ENCODE measurements around the gene CENPP.

The CENPP gene

DNA sequence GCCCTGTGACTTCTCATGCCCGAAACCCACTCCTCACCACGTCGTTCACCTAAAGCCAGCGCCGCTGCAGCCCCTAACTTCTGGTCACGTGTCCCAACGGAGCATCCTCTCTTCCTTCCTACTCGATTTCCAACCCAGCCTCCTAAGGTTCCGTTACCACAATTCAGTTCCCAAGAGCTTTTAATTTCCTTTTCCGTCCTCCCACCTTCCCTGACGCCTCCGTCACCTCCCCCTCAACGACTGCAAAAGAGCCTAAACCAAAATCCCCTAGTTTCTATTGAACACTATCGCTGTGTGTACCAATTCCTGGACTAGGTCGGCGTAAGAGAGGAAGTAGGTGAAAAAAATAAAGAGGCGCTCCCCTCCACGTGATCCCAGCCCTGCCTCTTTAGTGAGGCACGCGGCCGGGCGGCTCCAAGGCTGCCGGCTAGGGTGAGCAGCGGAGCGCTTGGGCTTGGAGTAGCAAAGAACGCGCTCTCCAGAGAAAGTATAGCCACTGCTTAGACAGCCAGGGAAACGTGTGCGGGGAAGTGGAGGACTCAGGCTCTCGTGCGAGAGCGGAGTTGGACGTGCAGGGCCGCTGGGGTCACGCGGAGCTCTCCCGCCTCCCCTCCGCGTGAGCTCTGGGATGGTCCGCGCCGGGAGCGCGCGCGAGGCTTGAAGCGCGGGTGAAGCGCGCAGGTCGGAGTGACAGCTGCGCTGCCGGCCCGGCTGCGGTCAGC, at the start of gene CENPP, which contains the start of gene NOL8:
Gene CENPP (plus strand): TSS at position 685 of the 722 bp plus-strand sequence.
Gene NOL8 (minus strand): TSS at position 82 of the 722 bp plus-strand sequence. CDS start 1,189 bp downstream, outside the sequence.
- DNase-seq = peak; percentile 82 to 95 (median 91)
- intact Hi-C loops (cut with DNase I) = no loop called here

- intact Hi-C loops (cut with DNase I) = no loop called here
- no peak for DNase-seq
Measured at GRCh38 chr9:92276331-92277032, 49.3 kb upstream of the CENPP start.

GRCh38 chr9:92278110-92278509, 47.6 kb upstream of the CENPP start:
- intact Hi-C loops (cut with DNase I) = no loop called here
- no peak for DNase-seq

DNA sequence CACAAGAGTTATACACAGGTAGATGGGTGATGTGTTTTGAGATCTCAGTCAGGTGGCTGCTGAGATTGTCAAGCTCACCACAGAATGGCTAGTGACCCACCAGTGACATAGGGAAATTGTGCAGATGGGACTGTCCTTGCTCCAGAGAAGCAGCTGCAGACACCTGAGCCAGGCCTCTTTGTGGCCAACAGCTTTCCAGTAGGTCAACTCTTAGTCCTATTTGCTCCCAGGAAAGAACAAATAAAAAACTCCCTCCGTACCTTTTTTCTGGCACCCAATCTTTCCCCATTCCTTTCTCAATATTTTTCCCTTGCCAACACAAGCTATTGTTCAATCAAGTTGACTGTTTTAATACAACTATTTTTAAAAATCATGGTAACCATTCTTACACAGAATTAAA, 46.5 kb upstream of the CENPP start:
- DNase-seq = no peak
- intact Hi-C loops (cut with DNase I) = no loop called here

GRCh38 chr9:92289708-92290390, 35.9 kb upstream of the CENPP start:
- intact Hi-C loops (cut with DNase I) = no loop called here
- DNase-seq = no peak

- intact Hi-C loops (cut with DNase I) = no loop called here
- DNase-seq = no peak
Measured at GRCh38 chr9:92290785-92291429, 34.8 kb upstream of the CENPP start.

- DNase-seq = no peak
- intact Hi-C loops (cut with DNase I) = no loop called here
Measured at GRCh38 chr9:92291577-92291976, 34.2 kb upstream of the CENPP start.

DNA sequence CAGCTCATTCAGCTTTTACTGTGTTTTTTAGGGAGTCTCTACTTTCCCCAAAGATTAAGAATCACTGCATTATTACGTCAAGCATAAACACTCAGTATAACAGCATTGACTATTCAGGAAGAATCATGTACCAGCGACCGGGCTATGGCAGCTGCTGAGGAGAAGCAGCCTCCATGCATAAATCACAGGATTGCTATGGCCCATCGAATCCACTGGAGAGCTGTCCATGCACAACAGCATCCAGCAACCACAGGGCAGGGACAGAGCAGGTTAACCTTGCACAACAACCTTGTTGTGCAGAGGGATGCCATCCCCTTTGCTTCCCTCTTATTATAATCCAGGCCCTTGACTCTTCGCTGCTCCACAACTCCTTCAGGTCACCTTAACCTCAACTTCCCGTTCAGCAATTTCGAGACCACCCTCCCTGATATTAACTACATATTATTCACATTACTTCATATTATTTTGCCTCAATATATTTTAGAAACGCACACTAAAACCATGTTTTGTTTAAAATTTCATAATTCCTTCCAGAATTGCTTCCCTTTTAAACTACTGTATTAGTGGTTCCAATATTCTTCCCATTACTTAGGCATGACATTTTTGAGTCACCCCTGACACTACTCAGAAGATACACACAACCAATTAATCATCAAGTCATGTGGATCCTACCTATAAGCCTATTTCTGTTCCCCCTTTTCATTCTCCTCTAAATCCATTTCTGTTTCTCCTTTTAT, 33.2 kb upstream of the CENPP start:
- no peak for DNase-seq
- intact Hi-C loops (cut with DNase I) = no loop called here

DNA sequence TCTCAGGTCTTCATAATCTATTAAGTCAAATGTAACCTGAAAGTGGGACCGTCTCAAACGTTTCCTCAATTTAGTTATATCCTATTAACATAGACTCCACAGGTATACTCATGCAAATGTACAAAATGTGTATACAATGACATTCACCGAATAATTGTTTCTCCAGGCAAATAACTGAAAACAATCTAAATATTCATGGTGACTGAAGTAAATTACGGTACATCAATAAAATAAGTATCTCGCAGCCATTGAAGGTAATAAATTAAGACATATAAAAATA, 32.7 kb upstream of the CENPP start:
- no peak for DNase-seq
- intact Hi-C loops (cut with DNase I) = no loop called here

GRCh38 chr9:92293452-92294296, 32.1 kb upstream of the CENPP start, which contains the start of gene IARS1:
Gene IARS1, minus strand, starts transcription at chr9:92293697. Its CDS starts 4,278 bp downstream, at chr9:92289419.
- intact Hi-C loops (cut with DNase I) = no loop called here
- peak; percentile 95 to 100 (median 99) for DNase-seq

DNA sequence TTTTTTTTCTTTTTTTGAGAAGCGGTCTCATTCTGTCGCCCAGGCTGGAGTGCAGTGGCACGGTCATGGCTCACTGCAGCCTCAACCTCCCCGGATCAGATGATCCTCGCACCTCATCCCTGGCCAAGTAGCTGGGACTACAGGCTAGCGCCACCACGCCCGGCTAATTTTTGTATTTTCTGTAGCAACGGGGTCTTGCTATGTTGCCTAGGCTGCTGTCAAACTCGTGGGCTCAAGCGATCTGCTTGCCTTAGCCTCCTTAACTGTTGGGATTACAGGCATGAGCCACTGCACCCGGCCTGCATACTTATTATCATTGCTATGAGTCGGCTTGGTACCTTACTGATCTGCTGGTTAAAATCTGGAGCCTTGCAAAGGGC, 31.5 kb upstream of the CENPP start:
- intact Hi-C loops (cut with DNase I) = no loop called here
- DNase-seq = peak in 14 of 42 donors; percentile 3 to 45 (median 16)

DNA sequence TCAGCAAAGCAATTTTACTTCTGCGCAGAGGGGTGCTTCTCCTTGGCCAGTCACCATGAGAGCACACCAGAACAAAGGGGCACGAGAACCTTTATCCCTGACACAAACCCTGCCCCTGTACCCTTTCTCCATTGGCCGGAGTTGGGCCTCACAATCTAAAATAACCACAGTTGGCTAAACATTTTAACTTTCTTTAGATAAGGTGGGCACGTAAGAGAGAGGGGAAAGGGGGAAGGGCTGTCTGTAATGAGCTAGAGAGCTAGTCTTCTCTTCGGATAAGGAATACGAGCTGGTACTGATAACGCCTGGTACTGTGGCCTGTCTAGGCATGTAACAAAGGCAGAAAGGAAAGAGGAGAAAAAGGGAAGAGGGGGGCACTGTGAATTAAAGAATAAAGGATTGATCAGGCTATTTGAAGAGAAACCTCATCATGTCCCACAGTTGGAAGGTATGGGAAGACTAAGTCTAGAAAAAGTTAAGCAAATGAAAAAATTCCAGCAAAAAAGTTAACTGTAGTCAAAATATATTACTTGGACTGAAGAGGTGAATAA, 30.4 kb upstream of the CENPP start:
- intact Hi-C loops (cut with DNase I) = no loop called here
- no peak for DNase-seq

- intact Hi-C loops (cut with DNase I) = no loop called here
- no peak for DNase-seq
Measured at GRCh38 chr9:92295827-92296258, 29.9 kb upstream of the CENPP start.

DNA sequence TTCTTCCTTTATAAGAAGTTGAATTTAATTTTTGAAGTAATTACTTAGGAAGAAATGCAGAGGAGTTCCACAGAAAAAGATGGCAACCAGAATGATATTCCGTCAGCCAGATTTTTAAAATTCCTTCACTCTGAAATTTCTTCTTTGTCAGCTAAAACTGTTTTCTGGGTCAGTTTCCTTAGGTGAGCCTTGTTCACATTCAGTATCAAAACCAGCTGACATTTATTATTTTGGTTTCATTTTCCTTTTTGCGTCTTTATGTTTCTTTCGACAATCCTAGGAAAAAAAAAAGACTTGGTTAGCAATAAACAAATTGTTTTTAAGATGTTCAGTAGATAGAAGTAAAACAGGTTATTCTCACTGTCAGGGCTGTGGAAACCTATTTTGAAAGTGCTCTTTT, 28.1 kb upstream of the CENPP start:
- intact Hi-C loops (cut with DNase I) = no loop called here

GRCh38 chr9:92298036-92298435, 27.7 kb upstream of the CENPP start:
- intact Hi-C loops (cut with DNase I) = no loop called here
- no peak for DNase-seq

More for the DNA sequence above, 28.1 kb upstream of the CENPP start:
- DNase-seq = no peak

DNA sequence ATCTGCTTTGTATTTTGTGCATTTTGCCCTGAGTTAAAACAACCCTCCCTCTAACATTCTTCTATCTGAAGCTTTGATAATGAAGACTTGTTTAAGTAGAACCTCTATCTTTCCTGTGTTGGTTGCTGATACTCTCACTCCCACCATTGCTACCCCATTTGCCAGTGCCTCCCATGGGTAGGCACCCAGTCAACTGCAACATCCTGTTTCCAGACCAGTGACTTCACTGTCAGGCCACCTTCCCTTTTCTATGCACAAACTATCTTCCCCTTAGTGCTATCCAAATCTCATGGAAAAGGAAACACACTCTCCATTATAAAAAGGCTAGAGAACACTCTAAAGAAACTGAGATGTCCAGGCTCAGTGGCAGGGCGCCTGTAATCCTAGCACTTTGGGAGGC, 26.6 kb upstream of the CENPP start:
- no peak for DNase-seq
- intact Hi-C loops (cut with DNase I) = no loop called here

GRCh38 chr9:92300936-92301335, 24.8 kb upstream of the CENPP start:
- DNase-seq = no peak
- intact Hi-C loops (cut with DNase I) = loop anchor here (10.0 kb wide), 1 partner anchor 166 kb away; no protein-coding TSS in a partner anchor

DNA sequence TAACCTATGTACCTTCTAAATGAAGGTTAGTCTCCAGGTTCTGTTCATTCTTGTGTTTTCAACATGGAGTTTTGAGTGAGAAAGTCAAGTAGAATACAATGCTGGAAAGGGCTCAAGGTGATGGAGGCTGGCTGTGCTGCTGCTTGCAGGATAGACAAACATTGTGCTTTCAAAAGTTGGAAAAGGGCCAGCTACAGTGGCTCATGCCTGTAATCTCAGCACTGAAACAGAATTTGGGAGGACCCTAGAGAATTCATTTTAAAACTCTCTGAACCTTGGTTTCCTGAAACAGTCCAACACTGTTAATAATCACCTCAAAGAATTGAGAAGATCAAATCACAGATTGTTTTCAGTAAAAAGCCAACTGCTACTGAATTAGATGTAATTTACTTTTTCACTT, 16.9 kb upstream of the CENPP start:
- intact Hi-C loops (cut with DNase I) = loop anchor here (10.0 kb wide), 1 partner anchor 174 kb away; no protein-coding TSS in a partner anchor
- no peak for DNase-seq
